Ramos (cell line): ENCODE data around the gene CEP78.
"Not testable (repeated sequence)": the region's sequence is repeated elsewhere in the genome, so short reads cannot be mapped to it uniquely, and the experiment has no call there.

Experiments
- in situ Hi-C: fragments of 300-500 bp; cut with MboI; formaldehyde crosslinking; loops from one replicate; pipeline ENCODE4 v1.14.3; 2022; ENCODE audit warnings: low sequenced_read_pairs; ENCODE audit not compliant: unreplicated experiment

The CEP78 gene

DNA sequence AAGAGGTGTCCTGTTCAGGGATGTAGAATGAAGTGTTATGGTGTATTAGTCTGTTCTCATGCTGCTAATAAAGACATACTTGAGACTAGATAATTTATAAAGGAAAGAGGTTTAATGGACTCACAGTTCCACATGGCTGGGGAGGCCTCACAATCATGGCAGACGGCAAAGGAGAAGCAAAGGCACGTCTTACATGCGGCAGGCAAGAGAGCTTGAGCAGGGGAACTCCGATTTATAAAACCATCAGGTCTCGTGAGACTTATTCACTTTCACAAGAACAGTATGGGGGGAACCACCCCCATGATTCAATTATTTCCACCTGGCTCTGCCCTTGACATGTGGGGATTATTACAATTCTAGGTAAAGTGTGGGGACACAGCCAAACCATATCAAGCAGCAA, 3.4 kb upstream of the CEP78 start:
- in situ Hi-C loops = not testable (repeated sequence)

DNA sequence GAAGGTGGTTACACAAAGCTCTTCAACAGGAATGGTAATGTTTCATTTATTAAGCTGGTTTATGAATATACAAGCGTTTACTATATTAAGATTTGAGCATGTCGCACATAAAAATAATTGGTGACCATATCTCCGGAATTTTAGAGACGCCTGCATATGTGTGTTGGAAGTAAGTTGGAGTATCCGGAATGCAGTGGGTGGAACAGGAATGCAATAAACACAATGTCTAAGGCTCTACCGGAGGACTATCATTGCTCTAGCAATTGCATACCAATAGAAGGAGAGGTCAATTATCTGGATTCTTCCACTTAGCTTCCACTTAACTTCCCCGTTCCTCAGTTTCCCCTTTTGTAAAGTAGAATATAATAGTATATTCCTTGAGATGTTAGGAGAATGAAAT, 1.1 kb upstream of the CEP78 start:
- in situ Hi-C loops = no loop called here

DNA sequence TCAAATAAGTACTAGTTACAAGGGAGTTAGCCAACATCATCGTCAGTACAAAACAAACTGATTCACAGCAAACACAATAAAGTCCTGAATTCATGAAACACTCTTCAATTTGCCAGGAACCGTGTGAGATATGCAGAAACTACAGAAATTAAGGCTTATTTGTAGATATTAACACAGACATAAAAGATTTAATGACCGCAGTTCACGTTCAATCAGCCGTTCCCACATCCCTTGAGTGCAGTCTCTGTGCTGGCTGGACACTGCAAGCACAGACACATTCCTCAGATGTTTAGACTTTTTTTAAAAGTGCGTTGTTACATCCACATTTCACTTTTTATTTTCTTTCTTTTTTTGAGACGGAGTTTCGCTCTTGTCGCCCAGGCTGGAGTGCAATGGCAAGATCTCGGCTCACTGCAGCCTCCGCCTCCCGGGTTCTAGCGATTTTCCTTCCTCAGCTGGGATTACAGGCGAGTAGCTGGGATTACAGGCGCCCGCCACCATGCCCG, 566 bp upstream of the CEP78 start:
- in situ Hi-C loops = no loop called here

DNA sequence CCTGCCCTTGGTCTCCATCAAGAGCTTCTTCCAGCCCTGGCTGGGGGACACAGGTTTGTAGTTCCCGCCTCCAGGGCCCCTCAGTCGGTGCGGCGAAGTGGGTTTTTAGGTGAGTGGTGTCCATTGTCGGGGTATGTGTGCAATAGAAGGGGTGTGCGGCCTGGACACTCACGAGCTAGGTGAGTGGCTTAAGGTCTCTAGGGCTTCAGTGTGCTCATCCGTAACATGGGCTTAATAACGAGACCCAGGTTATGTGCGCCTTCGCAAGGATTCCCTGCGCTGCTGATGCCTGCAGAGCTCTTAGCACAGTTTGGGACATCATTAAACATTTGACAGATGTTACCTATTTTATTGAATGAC, 656 bp downstream of the CEP78 start:
- in situ Hi-C loops = no loop called here

DNA sequence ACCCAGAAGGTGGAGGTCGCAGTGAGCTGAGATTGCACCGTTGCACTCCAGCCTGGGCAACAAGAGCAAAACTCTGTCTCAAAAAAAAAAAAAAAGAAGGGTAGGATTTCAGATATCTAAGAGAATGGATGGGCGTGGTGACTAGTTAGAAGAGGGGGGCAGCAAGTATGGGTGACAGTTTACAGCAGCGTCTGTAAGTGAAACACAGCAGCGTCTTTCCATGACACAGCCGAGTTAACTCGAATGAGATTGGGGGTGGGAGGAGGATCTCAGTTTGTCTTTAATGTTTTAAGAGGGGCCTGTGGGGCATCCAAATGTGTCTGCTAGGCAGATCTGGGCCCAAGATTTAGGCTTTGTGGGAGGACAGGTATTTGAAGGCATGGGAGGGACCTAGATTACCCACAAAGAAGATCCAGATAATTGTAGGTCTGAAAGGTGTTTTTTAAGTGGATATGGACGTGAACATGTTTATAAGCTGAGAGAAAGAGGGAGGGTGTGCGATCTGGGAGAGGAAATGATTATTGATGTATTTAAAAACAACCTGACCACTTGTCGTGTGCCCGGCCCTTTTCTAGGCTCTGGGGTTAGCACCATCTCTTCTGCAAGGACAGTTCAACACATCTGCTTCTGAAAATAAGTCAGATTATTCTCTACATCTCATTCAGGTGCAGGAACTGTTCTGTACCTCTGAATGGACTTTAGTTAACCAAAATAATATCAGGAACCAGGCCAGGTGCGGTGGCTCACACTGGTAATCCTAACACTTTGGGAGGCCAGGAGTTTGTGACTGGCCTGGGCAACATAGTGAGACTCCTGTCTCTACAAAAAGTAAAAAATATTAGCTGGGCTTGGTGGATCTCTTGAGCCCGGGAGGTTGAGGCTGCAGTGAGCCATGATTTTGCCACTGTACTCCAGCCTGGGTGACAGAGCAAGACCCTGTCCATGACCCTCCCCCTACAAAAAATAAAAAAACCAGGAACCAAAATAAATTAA, 2.5 kb downstream of the CEP78 start:
- in situ Hi-C loops = no loop called here

DNA sequence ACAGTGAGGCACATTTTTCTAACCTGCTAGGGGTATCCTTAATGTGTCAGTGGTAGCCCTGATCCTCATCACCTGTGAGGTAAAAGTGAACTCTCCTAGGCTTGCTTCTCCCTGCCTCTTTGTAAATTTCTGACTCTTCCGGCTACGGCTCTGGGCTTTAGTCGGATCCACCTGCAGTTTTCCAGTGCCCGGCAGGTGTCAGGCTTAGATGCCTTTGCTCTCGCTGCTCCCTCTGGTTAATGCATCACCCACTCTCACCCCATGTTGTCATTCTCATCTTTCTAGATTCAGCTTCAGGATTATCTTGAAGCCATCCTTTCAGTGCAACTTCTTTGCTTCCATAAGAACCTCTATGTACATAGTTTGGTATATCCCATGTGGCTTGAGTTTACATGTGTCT, 3.6 kb downstream of the CEP78 start:
- in situ Hi-C loops = no loop called here

DNA sequence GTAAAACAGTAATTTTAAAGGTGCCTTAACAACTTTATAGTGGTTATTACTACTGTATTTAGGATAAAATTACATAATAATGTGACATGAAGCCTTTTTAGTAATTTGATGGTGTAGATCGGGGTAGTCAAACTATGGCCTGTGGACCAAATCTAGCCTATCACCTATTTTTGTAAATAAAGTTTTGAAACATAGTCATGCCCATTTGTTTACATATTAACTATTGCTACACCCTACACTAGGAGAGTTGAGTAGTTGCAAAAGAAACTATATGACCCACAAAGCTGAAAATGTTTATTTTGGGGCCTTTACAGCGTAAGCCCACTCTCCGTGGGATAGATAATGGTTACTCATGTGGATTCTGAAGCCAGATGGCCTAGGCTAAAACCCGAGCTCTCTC, 6.2 kb downstream of the CEP78 start:
- in situ Hi-C loops = no loop called here

DNA sequence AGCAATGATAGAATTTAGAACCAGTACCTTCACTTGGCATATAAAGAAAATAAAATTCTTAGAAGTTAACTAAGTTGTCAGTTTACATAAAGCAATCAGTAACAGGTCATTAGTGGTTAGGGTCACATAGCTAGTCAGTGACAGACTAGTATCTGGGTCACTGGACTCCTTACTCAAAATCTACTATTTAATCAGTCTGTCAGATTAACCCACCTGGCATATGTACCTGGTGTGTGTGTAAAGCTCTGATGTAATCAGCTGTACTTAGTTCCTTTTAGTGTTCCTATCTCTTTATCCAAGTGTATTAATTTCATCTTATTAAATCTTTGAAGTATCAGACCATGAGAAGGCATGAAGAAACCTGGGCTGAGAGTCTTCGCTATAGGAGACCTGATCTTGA, 7.3 kb downstream of the CEP78 start:
- in situ Hi-C loops = no loop called here

DNA sequence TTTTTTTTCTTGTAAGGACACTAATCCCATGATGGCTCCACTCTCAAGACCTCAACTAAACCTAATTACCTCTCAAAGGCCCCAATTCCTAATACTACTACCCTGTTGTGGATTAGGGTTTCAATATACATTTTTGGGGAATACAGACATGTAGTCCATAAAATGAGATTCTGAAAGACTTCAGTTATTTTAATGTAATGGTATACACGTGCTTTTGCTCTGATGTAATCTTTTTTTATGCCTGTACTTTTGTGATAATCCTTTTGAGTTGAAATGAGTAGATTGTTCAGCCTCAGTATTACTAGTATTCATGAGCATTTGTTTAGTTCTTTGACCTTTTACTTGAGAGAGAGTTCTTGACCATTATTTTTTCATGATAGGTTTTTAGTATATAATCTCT, 9.5 kb downstream of the CEP78 start:
- in situ Hi-C loops = no loop called here

DNA sequence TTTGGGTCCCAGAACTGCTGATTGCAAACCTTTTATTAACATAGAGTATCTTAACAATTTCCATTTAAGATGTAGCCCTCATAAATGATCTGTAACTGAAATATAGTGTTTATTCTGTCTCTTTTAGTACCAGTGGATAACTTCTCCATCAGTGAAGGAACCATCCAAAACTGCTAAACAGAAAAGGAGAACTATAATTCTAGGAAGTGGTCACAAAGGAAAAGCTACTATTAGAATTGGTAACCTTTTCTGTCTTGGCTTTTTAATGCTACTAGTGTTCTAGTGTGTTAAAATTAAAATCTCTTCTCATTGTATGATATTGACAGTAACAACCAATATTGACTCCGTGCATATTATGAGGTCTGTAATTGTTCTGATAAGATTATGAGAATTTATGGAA, 12.8 kb downstream of the CEP78 start:
- in situ Hi-C loops = no loop called here

DNA sequence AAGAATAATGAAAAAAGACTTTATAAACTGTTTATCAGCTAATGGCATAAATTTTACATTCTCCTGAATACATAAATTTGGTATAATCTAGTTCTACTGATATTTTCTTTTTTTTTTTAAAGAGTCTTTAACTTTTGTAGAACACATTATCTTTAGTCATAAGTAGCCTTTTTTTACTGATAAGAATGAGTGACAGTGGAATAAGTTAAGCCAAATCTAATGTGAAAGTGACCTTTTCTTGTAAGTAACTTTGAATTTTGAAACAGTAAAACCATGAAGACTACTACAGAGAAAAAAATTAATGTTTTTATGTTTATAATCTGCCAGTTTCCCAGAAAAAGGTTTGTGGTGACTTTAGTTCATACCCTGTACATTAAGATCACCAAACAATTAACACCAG, 13.7 kb downstream of the CEP78 start:
- in situ Hi-C loops = no loop called here

DNA sequence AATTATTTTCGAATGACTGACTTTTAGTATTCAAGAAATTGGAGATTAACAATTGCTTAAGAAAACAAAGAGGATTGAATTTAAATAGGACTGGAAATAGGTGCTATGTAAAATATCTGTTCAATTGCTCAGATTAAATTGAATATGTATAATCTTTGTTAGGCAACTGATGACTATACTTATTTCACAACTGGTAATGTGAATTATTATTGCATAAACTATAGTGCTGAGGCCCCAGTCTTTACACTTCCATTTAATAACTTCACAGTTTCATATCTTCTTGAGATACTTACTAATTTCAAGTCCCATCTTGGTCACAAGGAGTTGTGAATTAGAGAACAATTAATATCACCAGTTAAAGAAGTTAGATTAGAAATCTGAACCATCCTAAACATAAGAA, 16.7 kb downstream of the CEP78 start:
- in situ Hi-C loops = no loop called here

DNA sequence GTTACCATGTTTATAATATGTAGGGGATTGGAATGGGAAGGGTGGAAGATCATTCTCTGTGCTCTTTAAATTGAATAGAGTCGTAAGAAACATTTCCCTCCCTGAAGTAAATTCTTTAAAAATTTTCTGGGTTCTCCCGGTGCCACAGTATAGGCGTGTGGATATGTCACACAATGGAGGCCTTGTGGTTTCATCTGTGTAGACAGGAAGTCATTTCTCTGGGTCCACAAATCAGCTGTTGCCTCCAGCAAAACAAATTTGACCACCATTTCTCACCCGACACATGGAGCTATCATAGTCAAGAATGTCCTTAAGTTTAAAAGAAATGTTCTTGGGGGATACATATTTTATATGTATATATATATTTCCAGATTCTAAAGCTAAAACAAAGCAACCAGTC, 17.4 kb downstream of the CEP78 start:
- in situ Hi-C loops = no loop called here

DNA sequence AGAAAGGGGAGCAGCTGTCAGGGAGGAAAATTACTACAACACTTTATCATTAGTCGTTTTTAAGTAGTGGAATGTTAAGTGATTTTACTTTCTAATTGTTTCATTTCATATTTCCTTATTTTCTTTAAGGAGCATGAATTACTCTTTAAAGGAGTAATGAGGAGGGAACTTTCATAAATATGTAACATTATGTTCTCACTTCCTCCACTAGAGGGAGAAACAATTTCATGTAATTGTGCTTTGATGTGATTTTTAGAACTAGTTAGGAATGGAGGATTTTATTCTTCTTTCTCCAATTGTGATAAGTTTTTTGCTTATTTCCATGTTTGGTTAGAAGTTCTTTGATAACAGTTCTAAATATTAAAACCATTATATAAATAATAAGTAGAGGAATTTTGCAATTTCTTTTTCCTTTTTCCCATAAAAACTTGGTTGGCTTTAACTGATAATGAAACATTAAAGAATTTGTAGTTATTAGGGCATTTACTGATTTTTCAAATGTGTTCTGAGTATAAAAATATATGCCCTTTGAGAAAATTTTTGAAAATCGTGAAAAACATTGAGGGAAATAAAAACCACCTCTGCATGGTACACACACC, 25.6 kb downstream of the CEP78 start:
- in situ Hi-C loops = no loop called here

DNA sequence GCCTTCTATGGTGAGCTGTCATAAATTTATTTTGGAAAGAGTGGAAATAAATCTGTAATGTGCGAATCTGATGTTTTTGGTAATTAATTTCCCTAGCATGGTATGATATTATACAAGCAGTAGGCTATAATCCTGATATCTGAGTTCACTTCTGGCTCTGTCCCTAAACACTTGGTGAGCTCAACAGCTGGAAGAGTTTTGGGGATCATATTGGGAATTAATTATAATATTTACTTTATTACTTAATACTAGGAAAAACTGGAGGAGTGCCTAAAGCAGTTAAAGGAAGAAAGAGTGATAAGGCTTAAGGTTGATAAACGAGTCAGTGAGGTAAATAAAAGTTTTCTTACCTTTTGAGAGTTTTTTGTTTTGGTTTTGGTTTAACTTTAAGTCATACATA, 26.8 kb downstream of the CEP78 start:
- in situ Hi-C loops = no loop called here

DNA sequence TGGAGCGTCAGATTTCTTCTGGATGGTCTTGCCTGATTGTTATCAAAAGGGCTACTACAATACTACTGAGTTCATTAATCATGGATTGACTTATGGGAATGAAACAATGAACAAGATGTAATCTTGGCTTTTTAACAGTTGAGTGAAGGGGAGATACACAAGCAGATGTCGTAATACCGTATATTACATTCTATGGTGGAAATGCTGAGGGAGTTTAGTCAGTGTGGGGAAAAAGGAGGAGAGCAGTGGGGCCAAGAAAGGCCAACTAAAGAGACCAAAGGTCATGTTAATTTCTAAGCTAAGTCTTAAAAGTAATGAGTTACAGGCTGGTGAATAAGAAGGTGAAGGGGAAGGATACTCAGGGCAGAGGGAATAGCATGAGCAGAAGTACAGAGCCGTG, 32.0 kb downstream of the CEP78 start:
- in situ Hi-C loops = no loop called here

DNA sequence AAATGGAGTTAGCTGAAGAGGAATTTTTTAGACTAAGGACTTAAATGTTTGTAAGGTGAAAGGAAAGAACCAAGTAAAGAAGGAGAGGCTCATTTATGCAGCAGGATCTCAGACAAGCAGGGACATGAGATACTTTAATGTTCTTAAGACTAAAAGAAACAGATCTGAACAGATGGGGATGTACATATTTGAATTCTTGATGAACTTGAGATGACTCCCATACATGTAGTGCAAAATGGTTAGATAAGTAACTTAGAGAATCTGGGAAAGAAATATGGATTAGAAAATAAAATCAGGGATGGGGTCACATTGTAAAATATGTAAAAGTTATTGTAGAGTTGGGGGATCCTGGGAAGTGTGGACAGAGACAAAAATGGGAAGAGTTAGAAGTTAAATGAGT, 33.9 kb downstream of the CEP78 start:
- in situ Hi-C loops = no loop called here

DNA sequence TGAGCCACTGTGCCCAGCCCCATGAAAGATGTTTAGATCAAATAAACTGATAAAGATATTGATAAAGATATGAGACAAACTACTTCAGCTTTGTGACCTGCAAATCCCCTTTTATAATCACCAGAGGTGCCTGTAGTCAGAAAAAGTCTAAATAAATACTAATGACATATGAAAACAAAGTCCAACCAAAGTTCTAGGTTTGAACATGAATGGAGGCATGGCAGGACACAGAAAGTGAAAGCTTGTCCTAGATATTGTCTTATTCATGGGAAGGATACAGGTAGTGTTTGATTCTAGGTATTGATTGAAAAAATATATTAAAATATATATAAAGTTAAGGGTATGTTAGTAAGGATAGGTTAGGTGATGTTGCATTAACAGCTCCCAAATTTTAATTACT, 36.4 kb downstream of the CEP78 start:
- in situ Hi-C loops = no loop called here

DNA sequence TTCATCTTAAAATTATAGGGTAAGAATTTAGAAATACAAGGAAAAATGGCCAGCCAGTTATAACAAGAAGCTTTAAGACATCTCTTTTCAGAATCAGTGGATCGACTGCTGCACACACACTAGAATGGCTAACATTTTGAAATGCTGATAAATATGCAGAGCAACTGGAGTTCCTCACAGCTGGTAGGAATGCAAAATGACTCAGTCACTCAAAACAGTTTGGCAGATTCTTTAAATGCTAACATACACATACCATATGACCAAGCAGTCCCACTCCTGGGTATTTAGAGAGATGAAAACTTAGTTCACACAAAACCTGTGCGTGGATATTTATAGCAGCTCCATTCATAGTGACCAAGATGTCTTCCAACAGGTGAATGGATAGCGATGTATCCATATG, 37.9 kb downstream of the CEP78 start:
- in situ Hi-C loops = no loop called here

DNA sequence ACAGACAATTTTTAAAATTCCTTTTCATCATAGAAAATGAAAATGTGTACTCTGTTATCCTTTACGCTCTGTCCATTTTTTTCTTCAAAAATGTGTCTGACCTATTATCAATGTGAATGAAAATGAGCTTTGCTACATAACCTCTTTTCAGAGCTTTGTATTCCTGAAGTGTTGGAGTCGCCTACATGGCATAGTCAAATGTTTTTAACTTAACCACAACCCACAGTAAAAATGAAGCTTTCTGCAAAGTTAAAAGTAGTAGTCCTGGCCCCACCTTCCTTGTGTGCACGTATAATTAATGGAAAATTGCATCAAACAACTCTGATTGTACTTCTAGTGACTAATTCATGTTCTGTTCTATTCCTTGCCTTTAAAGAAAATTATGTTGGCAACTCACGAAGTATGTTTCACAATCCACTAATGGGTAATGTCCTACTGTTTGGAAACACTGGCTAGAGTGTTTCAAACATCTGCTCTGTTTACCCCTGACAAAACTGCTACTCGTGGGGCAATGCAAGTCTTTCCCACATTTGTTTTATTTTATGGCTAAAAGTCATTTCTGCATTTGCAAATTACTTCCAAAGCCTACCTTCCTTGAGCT, 42.4 kb downstream of the CEP78 start:
- in situ Hi-C loops = no loop called here

DNA sequence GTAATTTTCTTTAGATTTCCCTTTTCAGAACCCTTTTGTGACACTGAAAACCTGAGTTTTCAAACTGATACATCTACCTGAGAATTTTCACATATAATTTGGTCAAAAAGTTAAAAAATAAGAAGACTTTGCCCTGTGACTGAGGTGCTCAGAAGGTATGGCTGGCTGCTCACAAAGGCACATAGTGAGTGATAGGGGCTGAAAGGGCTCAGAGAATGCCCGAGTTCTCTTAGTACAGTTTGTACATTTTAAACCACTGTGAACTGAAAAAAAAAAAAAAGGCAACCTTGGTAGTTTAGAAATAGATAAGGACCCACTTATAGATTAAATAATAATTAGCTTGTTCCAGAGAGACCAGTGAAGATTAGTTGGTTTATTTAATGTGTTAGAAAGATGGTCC, 42.9 kb downstream of the CEP78 start:
- in situ Hi-C loops = no loop called here
